ENCODE results near the gene MAPK4. TPM values are rescaled to one million over a fixed set of nuclear protein-coding genes. Genes with fewer than 3 reads are reported as not detected.

The MAPK4 gene
- total RNA-seq = 10 to 100 TPM in 1 of 2 donors, under 1 TPM in 1; 0.67 to 16.5 TPM

GRCh38 chr18:50559752-50560680, at the start of gene MAPK4:
Gene MAPK4, plus strand, starts transcription at chr18:50560087. Its CDS starts 103,872 bp downstream, at chr18:50663959.

Other genes with a start within 250 kb of the MAPK4 start
- 10 to 100 TPM; 11.7 to 29.0 TPM for gene SKA1, start 185.0 kb upstream of the MAPK4 start, total RNA-seq